Measurements from ENCODE around the gene ENO2. TPM values are rescaled to one million over a fixed set of nuclear protein-coding genes. Genes with fewer than 3 reads are reported as not detected.

Gene ENO2
- total RNA-seq: 153 and 183 TPM in 2 replicates

GRCh38 chr12:6914246-6914946 lies at the start of gene ENO2:
ENO2 (plus strand) TSS chr12:6914580; CDS start chr12:6915833, 1,253 bp downstream.

GRCh38 chr12:6867413-6868210 lies 46.8 kb upstream of the ENO2 start, which contains the start of gene TPI1:
TPI1 (plus strand) TSS chr12:6867531; CDS start chr12:6867567, 36 bp downstream.

GRCh38 chr12:6873094-6874014 lies 41.0 kb upstream of the ENO2 start, which contains the start of gene SPSB2:
SPSB2 (minus strand) TSS chr12:6873303; CDS start chr12:6872901, 402 bp downstream.

GRCh38 chr12:6904280-6905276 lies 9.8 kb upstream of the ENO2 start, which contains the start of gene LRRC23:
LRRC23 (plus strand) TSS chr12:6904822; CDS start chr12:6905634, 812 bp downstream.

GRCh38 chr12:6927379-6928021 lies 13.1 kb downstream of the ENO2 start, which contains the start of gene ATN1:
ATN1 (plus strand) TSS chr12:6927959; CDS start chr12:6934002, 6,043 bp downstream.

GRCh38 chr12:6943722-6944380 lies 29.5 kb downstream of the ENO2 start, which contains the start of the genes C12orf57 and RNU7-1:
C12orf57 (plus strand) TSS chr12:6944022; CDS start chr12:6944122, 100 bp downstream.
RNU7-1 (plus strand) TSS chr12:6943816.

GRCh38 chr12:6950811-6951540 lies 36.6 kb downstream of the ENO2 start, which contains the start of gene PTPN6:
PTPN6 (plus strand) TSS chr12:6951356; CDS start chr12:6951513, 157 bp downstream.

Other genes with a start within 250 kb of the ENO2 start
- gene ZNF384, start 225.2 kb upstream of the ENO2 start, total RNA-seq: 16.4 and 16.8 TPM in 2 replicates
- 1.1 and 1.3 TPM in 2 replicates for gene PIANP, start 213.8 kb upstream of the ENO2 start, total RNA-seq
- 145 and 173 TPM in 2 replicates for gene COPS7A, start 190.5 kb upstream of the ENO2 start, total RNA-seq
- 158 and 166 TPM in 2 replicates for gene MLF2, start 161.4 kb upstream of the ENO2 start, total RNA-seq
- gene PTMS, start 148.2 kb upstream of the ENO2 start, total RNA-seq: 45.0 and 47.1 TPM in 2 replicates
- not detected in 2 replicates for gene LAG3, start 142.1 kb upstream of the ENO2 start, total RNA-seq
- 0.26 and 13.2 TPM in 2 replicates for gene CD4, start 125.1 kb upstream of the ENO2 start, total RNA-seq
- 2.7 and 6.6 TPM in 2 replicates for gene GPR162, start 92.8 kb upstream of the ENO2 start, total RNA-seq
- gene P3H3, start 86.2 kb upstream of the ENO2 start, total RNA-seq: 170 and 258 TPM in 2 replicates
- 2.0 and 3.2 TPM in 2 replicates for gene GNB3, start 73.7 kb upstream of the ENO2 start, total RNA-seq
- 3.5 and 6.3 TPM in 2 replicates for gene CDCA3, start 63.3 kb upstream of the ENO2 start, total RNA-seq
- 90.6 and 117 TPM in 2 replicates for gene USP5, start 62.4 kb upstream of the ENO2 start, total RNA-seq
- gene TPI1, start 47.0 kb upstream of the ENO2 start, total RNA-seq: 1,691 and 1,978 TPM in 2 replicates
- gene SPSB2, start 41.3 kb upstream of the ENO2 start, total RNA-seq: 4.8 and 6.3 TPM in 2 replicates
- gene LRRC23, start 9.8 kb upstream of the ENO2 start, total RNA-seq: 12.4 and 13.3 TPM in 2 replicates
- gene ATN1, start 13.4 kb downstream of the ENO2 start, total RNA-seq: 21.8 and 35.8 TPM in 2 replicates
- gene RNU7-1, start 29.2 kb downstream of the ENO2 start, total RNA-seq: not detected in 2 replicates
- 64.3 and 91.7 TPM in 2 replicates for gene C12orf57, start 29.4 kb downstream of the ENO2 start, total RNA-seq
- 0.13 and 0.30 TPM in 2 replicates for gene PTPN6, start 36.8 kb downstream of the ENO2 start, total RNA-seq
- 90.6 and 91.1 TPM in 2 replicates for gene PHB2, start 56.1 kb downstream of the ENO2 start, total RNA-seq
- gene EMG1, start 56.3 kb downstream of the ENO2 start, total RNA-seq: 28.8 and 32.3 TPM in 2 replicates
- 11.3 and 12.6 TPM in 2 replicates for gene LPCAT3, start 103.9 kb downstream of the ENO2 start, total RNA-seq
- gene C1S, start 146.1 kb downstream of the ENO2 start, total RNA-seq: 339 and 458 TPM in 2 replicates
- gene C1R, start 177.9 kb downstream of the ENO2 start, total RNA-seq: 340 and 347 TPM in 2 replicates
- 43.7 and 66.3 TPM in 2 replicates for gene C1RL, start 194.6 kb downstream of the ENO2 start, total RNA-seq
- gene RBP5, start 214.3 kb downstream of the ENO2 start, total RNA-seq: not detected in 2 replicates
- 20.5 and 39.0 TPM in 2 replicates for gene CLSTN3, start 215.8 kb downstream of the ENO2 start, total RNA-seq